H1 (cell line): Measurements from ENCODE around the gene NAIF1. TPM values are rescaled to one million over a fixed set of nuclear protein-coding genes. Genes with fewer than 3 reads are reported as not detected.

Experiments used
- ASH2L ChIP-seq: fragments of 200-600, 300-600 bp; sonication (generic); IDR thresholded peaks from one replicate; pipeline ENCODE4 v1.7.1; 2017; ENCODE audit warnings: low read length
- BCL11A ChIP-seq, 2 experiments: IDR thresholded peaks; one replicate each; pipeline ENCODE4 v1.6.1; 2011; ENCODE audit warnings: low read depth in 2 of 2, low read length in 2 of 2, mild to moderate bottlenecking in 2 of 2
- EP300 ChIP-seq, 2 experiments: IDR thresholded peaks; 1 replicate in 1 of 2; 2 replicates in 1 of 2; pipeline ENCODE4 v1.6.1; 2011 to 2012; ENCODE audit warnings: low read depth in 2 of 2, low read length in 2 of 2, mild to moderate bottlenecking in 2 of 2, borderline replicate concordance in 1 of 2, inconsistent platforms in 1 of 2, moderate library complexity in 1 of 2
- FOSL1 ChIP-seq: IDR thresholded peaks from 2 replicates; pipeline ENCODE4 v1.6.1; 2011; ENCODE audit warnings: mild to moderate bottlenecking, low read depth, low read length, moderate library complexity; ENCODE audit not compliant: insufficient read depth
- SP4 ChIP-seq: IDR thresholded peaks from 2 replicates; pipeline ENCODE4 v1.6.1; 2012; ENCODE audit warnings: low read length, inconsistent platforms
- TAF1 ChIP-seq: IDR thresholded peaks from 2 replicates; pipeline ENCODE4 v1.6.1; 2011; ENCODE audit warnings: mild to moderate bottlenecking, low read depth, low read length
- polyA plus RNA-seq, 7 experiments: library from polyadenylated mRNA; depleted of rRNA in 3 of 7; stranded (reverse) in 5 of 7; unstranded in 2 of 7; fragments of >200 nt in 5 of 7; fragments of 200-250 nt in 2 of 7; gene quantifications; 1 replicate in 5 of 7; 2 replicates in 1 of 7; 4 replicates in 1 of 7; pipeline versions ENCODE4 v1.2.1 to v1.2.3, GENCODE V29; 2011 to 2013; ENCODE audit warnings: missing spikeins in 2 of 7, mixed read lengths in 2 of 7
- total RNA-seq: library from RNA; stranded (reverse); fragmentation: NEBNext Ultra II Directional; extraction: Animal tissue kit (Norgen Biotek cat#: 25700); gene quantifications from 2 replicates; pipeline ENCODE4 v1.2.1, GENCODE V29; 2021
- TF ChIP-seq, protein P1 (sequence below): fragments of 300-600 bp; sonication (generic); IDR thresholded peaks from 2 replicates; pipeline ENCODE4 v1.7.1; 2012; ENCODE audit warnings: low read length, moderate library complexity, mild to moderate bottlenecking, inconsistent platforms; ENCODE audit not compliant: insufficient replicate concordance

Gene NAIF1
- total and polyA plus RNA-seq, 2 of the 8 experiments (the other 6 are each of a cell fraction or from before 2014, with no cell fraction given), result 8.7 to 9.0 TPM

DNA sequence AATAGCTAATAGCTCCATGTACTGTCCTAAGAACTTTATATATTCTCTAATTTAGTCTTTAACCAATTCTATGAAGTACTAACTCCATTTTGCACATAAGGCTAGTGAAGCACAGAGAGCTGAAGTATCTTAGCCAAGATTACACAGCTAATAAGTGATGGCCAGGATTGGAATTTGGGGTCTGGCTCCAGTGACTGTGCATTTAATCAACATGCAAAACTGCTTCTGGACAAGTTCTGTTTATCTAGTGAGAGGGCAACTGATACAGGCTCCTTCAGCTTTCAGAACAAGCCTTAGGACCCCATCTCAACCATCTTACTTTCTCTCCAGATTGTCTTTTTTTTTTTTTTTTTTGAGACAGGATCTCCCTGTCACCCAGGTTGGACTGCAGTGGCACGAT, 22.2 kb upstream of the NAIF1 start (continued):
- TF ChIP-seq, protein P1, sequence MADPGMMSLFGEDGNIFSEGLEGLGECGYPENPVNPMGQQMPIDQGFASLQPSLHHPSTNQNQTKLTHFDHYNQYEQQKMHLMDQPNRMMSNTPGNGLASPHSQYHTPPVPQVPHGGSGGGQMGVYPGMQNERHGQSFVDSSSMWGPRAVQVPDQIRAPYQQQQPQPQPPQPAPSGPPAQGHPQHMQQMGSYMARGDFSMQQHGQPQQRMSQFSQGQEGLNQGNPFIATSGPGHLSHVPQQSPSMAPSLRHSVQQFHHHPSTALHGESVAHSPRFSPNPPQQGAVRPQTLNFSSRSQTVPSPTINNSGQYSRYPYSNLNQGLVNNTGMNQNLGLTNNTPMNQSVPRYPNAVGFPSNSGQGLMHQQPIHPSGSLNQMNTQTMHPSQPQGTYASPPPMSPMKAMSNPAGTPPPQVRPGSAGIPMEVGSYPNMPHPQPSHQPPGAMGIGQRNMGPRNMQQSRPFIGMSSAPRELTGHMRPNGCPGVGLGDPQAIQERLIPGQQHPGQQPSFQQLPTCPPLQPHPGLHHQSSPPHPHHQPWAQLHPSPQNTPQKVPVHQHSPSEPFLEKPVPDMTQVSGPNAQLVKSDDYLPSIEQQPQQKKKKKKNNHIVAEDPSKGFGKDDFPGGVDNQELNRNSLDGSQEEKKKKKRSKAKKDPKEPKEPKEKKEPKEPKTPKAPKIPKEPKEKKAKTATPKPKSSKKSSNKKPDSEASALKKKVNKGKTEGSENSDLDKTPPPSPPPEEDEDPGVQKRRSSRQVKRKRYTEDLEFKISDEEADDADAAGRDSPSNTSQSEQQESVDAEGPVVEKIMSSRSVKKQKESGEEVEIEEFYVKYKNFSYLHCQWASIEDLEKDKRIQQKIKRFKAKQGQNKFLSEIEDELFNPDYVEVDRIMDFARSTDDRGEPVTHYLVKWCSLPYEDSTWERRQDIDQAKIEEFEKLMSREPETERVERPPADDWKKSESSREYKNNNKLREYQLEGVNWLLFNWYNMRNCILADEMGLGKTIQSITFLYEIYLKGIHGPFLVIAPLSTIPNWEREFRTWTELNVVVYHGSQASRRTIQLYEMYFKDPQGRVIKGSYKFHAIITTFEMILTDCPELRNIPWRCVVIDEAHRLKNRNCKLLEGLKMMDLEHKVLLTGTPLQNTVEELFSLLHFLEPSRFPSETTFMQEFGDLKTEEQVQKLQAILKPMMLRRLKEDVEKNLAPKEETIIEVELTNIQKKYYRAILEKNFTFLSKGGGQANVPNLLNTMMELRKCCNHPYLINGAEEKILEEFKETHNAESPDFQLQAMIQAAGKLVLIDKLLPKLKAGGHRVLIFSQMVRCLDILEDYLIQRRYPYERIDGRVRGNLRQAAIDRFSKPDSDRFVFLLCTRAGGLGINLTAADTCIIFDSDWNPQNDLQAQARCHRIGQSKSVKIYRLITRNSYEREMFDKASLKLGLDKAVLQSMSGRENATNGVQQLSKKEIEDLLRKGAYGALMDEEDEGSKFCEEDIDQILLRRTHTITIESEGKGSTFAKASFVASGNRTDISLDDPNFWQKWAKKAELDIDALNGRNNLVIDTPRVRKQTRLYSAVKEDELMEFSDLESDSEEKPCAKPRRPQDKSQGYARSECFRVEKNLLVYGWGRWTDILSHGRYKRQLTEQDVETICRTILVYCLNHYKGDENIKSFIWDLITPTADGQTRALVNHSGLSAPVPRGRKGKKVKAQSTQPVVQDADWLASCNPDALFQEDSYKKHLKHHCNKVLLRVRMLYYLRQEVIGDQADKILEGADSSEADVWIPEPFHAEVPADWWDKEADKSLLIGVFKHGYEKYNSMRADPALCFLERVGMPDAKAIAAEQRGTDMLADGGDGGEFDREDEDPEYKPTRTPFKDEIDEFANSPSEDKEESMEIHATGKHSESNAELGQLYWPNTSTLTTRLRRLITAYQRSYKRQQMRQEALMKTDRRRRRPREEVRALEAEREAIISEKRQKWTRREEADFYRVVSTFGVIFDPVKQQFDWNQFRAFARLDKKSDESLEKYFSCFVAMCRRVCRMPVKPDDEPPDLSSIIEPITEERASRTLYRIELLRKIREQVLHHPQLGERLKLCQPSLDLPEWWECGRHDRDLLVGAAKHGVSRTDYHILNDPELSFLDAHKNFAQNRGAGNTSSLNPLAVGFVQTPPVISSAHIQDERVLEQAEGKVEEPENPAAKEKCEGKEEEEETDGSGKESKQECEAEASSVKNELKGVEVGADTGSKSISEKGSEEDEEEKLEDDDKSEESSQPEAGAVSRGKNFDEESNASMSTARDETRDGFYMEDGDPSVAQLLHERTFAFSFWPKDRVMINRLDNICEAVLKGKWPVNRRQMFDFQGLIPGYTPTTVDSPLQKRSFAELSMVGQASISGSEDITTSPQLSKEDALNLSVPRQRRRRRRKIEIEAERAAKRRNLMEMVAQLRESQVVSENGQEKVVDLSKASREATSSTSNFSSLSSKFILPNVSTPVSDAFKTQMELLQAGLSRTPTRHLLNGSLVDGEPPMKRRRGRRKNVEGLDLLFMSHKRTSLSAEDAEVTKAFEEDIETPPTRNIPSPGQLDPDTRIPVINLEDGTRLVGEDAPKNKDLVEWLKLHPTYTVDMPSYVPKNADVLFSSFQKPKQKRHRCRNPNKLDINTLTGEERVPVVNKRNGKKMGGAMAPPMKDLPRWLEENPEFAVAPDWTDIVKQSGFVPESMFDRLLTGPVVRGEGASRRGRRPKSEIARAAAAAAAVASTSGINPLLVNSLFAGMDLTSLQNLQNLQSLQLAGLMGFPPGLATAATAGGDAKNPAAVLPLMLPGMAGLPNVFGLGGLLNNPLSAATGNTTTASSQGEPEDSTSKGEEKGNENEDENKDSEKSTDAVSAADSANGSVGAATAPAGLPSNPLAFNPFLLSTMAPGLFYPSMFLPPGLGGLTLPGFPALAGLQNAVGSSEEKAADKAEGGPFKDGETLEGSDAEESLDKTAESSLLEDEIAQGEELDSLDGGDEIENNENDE, result no peak
- TF ChIP-seq SP4 (no peak), FOSL1 (no peak), BCL11A (IDR thresholded peaks at IDR 0.05; ENCODE audit: low read depth in 2 of 2, low read length in 2 of 2) (no peak), TAF1 (no peak), ASH2L (no peak), EP300 (IDR thresholded peaks at IDR 0.05; ENCODE audit: borderline replicate concordance in 1 of 2, low read depth in 2 of 2, low read length in 2 of 2) (no peak)
